ENCODE results near the gene CDKAL1. TPM values are rescaled to one million over a fixed set of nuclear protein-coding genes. Genes with fewer than 3 reads are reported as not detected.

The CDKAL1 gene
- total RNA-seq, 1 donor from 2014 or later = 9.6 TPM

DNA sequence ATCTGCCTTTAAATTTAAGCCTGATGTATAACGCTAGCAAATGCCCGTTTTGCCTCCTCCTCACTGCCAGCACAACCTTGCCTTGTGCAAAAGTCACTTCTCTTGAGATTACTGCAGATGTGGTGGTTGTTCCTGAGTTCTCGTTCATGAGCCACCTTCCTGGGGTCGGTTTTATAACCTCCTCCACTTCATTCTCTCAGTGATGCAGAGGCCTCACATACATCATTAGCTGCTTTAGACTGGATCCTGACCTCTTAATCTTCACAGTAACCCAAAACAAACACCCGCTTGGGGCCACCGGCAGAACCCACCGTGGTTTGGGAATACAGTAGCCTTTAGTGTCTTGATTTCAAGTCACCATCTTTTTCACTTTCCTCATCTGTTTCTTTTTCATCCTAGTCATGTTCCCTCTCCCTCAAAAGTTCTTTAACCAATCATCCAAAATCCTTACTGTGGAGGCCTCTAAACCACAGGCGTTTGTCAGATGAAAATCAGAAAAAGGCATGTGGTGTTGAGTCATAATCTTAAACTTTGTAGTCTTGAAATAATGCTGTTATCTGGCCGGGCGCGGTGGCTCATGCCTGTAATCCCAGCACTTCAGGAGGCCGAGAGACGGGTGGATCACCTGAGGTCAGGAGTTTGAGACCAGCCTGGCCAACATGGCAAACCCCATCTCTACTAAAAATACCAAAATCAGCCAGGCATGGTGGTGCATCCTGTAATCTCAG lies 629.0 kb downstream of the CDKAL1 start:
- Mint-ChIP-seq H3K27ac (ENCODE audit: unreplicated experiment) (peak overlapping the region; percentile 34), H3K27me3 (ENCODE audit: low read depth) (no peaks in the 10 kb centered on the region), H3K4me1 (ENCODE audit: low read depth) (peaks cover 7% of the 10 kb centered on the region), H3K9me3 (ENCODE audit: low read depth) (no peaks in the 10 kb centered on the region), H3K36me3 (ENCODE audit: low read depth) (no peaks in the 10 kb centered on the region), H3K4me3 (ENCODE audit: unreplicated experiment) (no peak overlapping the region)
- TF ChIP-seq, protein P1, sequence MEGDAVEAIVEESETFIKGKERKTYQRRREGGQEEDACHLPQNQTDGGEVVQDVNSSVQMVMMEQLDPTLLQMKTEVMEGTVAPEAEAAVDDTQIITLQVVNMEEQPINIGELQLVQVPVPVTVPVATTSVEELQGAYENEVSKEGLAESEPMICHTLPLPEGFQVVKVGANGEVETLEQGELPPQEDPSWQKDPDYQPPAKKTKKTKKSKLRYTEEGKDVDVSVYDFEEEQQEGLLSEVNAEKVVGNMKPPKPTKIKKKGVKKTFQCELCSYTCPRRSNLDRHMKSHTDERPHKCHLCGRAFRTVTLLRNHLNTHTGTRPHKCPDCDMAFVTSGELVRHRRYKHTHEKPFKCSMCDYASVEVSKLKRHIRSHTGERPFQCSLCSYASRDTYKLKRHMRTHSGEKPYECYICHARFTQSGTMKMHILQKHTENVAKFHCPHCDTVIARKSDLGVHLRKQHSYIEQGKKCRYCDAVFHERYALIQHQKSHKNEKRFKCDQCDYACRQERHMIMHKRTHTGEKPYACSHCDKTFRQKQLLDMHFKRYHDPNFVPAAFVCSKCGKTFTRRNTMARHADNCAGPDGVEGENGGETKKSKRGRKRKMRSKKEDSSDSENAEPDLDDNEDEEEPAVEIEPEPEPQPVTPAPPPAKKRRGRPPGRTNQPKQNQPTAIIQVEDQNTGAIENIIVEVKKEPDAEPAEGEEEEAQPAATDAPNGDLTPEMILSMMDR (IDR thresholded peaks at IDR 0.05) = no peak
- no peak for DNase-seq (ENCODE audit: low spot score)

DNA sequence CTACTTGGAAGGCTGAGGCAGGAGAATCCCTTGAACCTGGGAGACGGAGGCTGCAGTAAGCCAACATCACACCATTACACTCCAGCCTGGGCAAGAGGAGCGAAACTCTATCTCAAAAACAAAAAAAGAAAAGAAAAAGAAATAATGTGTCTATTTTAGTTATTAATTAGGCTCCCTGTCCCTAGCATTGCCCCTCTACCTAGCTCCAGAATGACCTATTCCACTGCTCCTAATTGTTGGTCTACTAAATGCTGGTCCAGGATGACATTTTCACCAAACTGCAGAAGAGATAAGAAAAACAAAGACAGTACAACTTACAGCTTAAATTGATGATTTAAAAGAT lies 629.6 kb downstream of the CDKAL1 start:
- Mint-ChIP-seq H3K36me3 (ENCODE audit: low read depth) (no peaks in the 10 kb centered on the region), H3K4me3 (ENCODE audit: unreplicated experiment) (no peak overlapping the region), H3K27ac (ENCODE audit: unreplicated experiment) (no peak overlapping the region), H3K9me3 (ENCODE audit: low read depth) (no peaks in the 10 kb centered on the region), H3K27me3 (ENCODE audit: low read depth) (no peaks in the 10 kb centered on the region), H3K4me1 (ENCODE audit: low read depth) (peaks cover 7% of the 10 kb centered on the region)
- no peak for DNase-seq (ENCODE audit: low spot score)
- TF ChIP-seq, protein P1 (IDR thresholded peaks at IDR 0.05) = no peak

- Mint-ChIP-seq H3K36me3 (ENCODE audit: low read depth) (no peaks in the 10 kb centered on the region), H3K27me3 (ENCODE audit: low read depth) (no peaks in the 10 kb centered on the region), H3K4me3 (ENCODE audit: unreplicated experiment) (no peak overlapping the region), H3K4me1 (ENCODE audit: low read depth) (peaks cover 7% of the 10 kb centered on the region), H3K9me3 (ENCODE audit: low read depth) (no peaks in the 10 kb centered on the region), H3K27ac (ENCODE audit: unreplicated experiment) (no peak overlapping the region)
- TF ChIP-seq, protein P1 (IDR thresholded peaks at IDR 0.05) = no peak
- DNase-seq (ENCODE audit: low spot score) = no peak
Measured at GRCh38 chr6:21164768-21165326, 630.6 kb downstream of the CDKAL1 start.

DNA sequence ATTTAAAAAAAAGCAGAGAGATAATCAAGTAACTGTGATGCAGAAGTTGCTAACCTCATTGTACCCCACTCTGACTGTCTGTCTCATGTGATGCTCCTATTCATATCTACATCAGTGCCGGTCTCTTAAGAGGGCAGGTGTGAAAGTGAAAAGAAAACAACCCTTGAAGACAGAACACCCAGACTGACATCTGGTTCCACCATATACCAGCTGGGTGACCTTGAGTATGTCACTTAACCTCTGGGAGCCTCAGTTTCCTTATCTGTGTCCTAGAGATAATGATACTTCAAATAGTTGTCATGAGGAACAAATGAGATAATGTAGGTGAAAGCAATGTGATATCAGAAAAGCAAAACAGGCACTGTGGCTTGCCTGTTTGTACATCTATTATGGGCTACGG lies 632.5 kb downstream of the CDKAL1 start:
- no peaks in the 10 kb centered on the region for H3K9me3 Mint-ChIP-seq (ENCODE audit: low read depth)
- DNase-seq (ENCODE audit: low spot score) = no peak
- no peaks in the 10 kb centered on the region for H3K36me3 Mint-ChIP-seq (ENCODE audit: low read depth)
- no peak overlapping the region for H3K4me3 Mint-ChIP-seq (ENCODE audit: unreplicated experiment)
- no peaks in the 10 kb centered on the region for H3K27me3 Mint-ChIP-seq (ENCODE audit: low read depth)
- peaks cover 8% of the 10 kb centered on the region for H3K4me1 Mint-ChIP-seq (ENCODE audit: low read depth)
- TF ChIP-seq, protein P1 (IDR thresholded peaks at IDR 0.05) = no peak
- H3K27ac Mint-ChIP-seq (ENCODE audit: unreplicated experiment) = no peak overlapping the region

GRCh38 chr6:21167790-21168189 lies 633.5 kb downstream of the CDKAL1 start:
- no peak for DNase-seq (ENCODE audit: low spot score)
- Mint-ChIP-seq H3K9me3 (ENCODE audit: low read depth) (no peaks in the 10 kb centered on the region), H3K4me3 (ENCODE audit: unreplicated experiment) (no peak overlapping the region), H3K27ac (ENCODE audit: unreplicated experiment) (no peak overlapping the region), H3K27me3 (ENCODE audit: low read depth) (no peaks in the 10 kb centered on the region), H3K4me1 (ENCODE audit: low read depth) (peaks cover 14% of the 10 kb centered on the region), H3K36me3 (ENCODE audit: low read depth) (no peaks in the 10 kb centered on the region)
- TF ChIP-seq, protein P1 (IDR thresholded peaks at IDR 0.05) = no peak
